Erythroblast (primary cell): ENCODE data around the gene LLCFC1.

Source experiments
- DNase-seq, 2 experiments: peaks; one replicate each; lab custom pipeline; 2025; lab: John Stamatoyannopoulos, UW
- GATA1 ChIP-seq: IDR thresholded peaks from 2 replicates; pipeline ENCODE4 v1.6.1; 2011; ENCODE audit warnings: low read depth, mild to moderate bottlenecking, control low read depth, low read length, moderate library complexity
- POLR2A ChIP-seq: IDR thresholded peaks from 2 replicates; pipeline ENCODE4 v1.6.1; 2011; ENCODE audit warnings: mild to moderate bottlenecking, low read length

Gene LLCFC1

DNA sequence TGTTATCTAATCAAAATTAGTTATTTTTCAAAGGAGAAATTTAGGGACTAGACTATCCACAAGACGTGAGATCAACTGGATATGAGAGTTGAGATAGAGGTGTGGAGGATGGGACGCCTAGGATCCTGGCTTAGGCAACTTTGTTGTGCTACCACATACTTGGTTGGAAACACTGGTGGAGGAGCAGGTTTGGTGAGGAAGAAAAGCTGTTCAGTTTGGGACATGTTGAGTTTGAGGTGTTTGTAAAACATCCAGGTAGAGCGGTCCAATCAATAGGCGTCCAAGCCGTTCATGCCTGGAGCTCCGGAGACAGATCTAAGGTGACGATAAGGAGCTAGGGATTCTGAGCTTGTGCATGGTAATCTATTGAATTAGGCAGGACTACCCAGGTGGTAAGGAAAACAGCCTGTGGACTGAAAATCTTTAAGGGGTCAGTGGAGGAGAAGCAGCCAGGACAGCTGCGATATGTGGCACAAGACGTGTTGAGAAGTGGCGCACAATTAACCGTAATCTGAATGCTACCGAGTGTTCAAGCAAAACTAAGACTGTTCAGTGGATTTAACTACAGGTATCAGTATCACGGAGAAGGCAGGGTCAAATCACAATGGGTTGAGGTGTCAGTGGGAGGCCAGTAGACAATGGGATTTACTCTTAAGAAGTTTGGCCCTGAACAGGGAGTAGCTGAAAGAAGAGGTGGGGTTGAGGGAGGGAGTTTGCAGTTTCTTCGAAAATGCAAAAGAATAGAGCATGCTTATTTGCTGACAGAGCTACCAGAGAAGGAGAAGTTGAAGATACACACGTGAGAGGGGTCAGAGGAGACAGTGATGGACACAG, 37.6 kb upstream of the LLCFC1 start:
- no peak for DNase-seq
- TF ChIP-seq GATA1 (no peak), POLR2A (no peak)

DNA sequence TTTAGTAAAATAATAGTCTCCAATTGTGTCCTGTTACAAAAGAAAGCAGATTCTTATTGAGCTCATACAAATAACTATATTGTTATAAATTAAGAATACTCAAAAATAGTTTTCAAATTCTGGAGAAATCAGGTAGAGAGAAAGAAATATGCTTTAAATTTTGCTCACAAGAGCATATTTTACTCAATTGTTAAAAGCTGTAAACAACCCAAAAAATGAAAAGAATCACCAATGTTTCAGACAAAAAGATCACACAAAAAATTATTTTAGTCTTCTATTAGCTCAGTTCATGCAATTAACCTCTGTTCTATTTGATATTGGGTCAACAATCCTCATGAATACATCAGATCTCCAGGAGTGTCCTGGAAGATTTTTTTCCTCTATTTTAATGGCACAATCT, 35.2 kb upstream of the LLCFC1 start:
- no peak for DNase-seq

DNA sequence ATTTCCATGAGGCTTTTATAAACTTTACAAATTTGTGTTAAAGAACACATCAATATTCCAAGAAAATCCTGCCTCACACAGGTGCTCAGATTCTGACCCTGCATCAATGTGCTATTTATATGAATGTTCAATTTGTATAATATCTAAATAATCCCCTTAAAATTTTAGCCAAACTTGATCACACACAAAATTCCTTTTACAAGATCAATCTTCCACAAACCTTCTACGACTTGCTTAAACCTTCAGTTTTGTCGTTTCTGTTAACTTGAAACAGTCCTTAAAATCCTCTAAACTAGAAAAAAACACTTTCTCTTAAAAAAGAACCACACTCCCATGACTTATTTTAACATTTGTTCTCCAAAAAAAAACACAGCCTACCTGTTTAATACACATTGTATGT, 33.5 kb upstream of the LLCFC1 start:
- TF ChIP-seq POLR2A: no peak
- no peak for TF ChIP-seq GATA1

More for the DNA sequence above, 35.2 kb upstream of the LLCFC1 start:
- TF ChIP-seq POLR2A (no peak), GATA1 (no peak)

DNA sequence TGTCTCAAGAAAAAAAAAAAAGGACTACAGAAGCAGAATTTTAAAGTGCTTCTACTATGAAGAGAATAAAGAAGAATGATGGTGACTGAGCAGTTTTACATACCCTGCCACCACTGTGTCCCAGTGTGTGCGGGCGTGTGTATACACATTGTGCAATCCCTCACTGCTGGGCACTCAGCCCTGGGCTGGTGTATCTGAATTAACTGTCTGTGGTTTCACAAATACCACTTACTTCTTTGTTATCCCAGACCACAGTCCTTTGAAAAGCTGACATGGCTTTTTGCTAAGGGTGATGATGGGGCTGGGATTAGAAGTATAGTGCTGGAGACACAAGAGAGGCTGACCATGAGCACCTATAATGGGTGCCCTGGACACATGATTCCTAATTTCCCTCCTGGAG, 32.6 kb upstream of the LLCFC1 start:
- no peak for DNase-seq
- TF ChIP-seq GATA1 (no peak), POLR2A (no peak)

More for the DNA sequence above, 33.5 kb upstream of the LLCFC1 start:
- DNase-seq: no peak

DNA sequence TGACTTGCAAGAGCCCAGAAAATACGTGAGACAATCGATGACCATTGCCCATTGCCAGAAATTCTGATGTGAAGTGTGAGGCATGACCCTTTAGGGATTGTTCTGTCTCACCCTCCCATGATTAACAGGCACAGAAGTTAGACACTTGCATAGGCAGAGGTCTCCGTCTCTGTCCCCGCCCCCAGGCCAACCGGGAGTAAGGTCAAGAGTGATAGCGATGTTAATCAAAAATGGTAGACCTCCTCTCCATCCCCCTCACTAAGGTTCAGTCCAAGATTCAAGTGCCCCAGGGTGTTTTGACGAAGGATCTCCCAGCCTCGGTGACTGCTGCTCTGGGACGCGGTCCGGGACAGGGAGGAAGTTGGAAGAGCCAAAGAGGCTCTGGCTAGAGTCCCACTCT, 31.0 kb upstream of the LLCFC1 start:
- DNase-seq: no peak
- TF ChIP-seq POLR2A: no peak

DNA sequence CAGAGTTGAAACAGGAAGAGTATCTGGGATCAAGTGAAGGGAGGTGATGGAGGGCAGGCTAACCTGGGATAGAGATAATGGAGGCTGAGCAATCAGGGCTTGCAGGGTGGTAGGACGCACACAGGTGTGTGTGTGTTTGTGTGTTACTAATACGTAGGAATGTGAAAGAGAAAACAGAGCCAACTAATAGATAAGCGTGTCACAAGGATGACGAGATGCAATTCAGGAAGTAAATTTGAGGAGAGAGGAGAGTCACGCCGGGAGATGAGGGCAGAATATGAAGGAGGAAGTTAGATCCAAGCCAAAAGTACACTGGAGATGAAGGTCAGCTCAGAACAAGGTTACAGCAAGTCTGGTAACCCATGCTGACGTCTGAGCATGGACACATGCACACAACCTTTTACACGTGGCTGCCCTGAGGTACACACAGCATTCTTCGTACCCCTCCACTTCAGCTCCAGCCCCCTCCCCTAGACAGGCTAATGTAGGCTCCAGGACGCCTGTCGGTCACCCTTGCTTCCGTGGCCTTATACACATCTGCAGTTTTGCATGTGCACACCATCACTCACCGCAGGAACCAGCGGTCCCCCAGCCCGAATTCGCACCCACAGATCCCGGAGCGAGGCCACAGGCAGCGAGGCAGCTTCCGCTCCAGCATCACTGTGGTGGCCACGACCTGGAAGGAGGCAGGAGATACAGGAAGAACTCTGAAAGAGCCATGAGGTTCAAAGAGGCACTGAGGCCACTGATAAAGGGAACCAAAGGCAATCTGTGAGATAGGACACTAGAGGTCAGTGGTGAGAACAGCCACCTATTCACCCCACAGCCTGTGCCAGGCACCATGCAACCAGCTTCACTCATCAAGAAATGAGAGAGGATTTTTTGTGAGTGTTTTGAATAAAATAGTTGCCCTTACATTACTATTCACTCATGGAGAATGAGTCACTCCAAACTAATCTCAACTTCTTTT, 30.1 kb upstream of the LLCFC1 start:
- no peak for TF ChIP-seq POLR2A
- TF ChIP-seq GATA1: no peak
- peak; percentile 33 to 44 for DNase-seq

DNA sequence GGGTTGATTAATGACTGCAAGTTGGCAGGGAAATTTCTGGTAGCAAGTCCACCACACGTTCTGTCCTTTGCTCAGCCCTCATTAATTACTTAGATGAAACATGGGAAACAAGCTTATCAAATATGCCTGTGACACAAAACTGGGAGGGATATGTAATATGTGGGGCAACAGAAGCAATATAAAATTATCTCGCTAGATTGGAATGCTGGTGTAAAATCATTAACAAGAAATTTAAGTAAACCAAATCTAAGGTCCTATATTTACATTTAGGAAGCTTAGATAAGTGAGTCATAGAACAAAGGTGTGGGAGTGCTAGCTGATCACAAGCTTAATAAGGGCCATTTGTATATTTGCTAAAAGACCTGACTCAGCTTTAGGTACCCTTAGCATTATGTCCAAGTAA, 29.3 kb upstream of the LLCFC1 start:
- no peak for DNase-seq
- TF ChIP-seq POLR2A (no peak), GATA1 (no peak)

DNA sequence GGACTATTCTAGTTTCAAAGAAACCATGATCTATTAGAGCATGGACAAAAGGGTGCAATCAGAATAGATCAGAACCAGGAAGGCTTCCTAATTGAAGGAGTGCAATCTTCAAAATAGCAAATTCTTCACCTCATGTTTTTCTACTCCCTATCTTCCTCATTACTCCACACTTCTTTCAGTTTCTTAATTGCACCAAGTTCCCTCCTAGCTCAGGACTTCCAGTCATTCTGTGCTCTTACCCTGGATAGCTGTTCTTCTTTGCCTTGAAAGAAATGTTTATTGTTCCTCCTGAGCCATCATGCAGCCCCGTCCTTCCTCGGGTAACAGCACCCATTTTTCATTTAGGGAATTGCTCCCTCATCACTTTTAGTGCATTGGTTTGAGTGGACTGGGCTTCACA, 28.8 kb upstream of the LLCFC1 start:
- DNase-seq: no peak
- TF ChIP-seq POLR2A (no peak), GATA1 (no peak)

DNA sequence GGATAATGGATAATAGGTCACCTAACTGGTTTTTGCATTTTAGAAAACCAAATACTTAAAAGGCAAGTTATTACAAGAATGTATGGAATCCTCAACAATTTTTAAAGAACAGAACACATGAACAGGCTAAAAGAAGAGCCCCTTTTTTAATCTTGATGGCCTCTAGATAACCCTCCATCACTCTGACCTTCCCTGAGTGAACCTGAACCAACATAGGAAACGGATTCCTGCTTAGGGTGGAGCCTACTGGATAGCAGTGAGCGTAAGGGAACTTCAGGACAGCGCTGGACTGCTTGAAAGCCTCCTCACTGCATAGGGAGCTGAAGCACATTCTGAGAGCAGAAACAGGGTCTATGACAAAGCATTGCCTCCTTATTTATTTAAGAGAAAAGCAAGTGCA, 26.2 kb upstream of the LLCFC1 start:
- no peak for DNase-seq
- TF ChIP-seq GATA1 (no peak), POLR2A (no peak)

DNA sequence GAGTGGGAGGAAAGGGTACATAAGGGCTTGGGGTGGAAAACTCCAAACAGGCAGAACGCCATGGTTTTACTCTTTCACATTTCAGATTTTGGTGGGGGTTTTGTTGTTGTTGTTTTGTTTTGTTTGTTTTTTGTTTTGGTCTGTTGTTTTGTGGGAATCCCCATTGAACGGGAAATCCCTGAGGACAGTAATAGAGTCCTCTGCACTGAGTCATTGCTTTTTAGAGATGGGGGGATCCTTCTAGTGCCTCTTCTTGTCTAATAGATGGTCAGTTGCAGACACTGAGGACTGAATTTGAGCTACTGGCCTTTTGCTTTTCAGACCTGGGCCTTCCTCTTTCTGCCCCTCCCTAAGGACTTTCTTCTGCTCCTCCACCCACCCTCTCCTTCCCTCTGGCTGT, 25.7 kb upstream of the LLCFC1 start:
- TF ChIP-seq GATA1: no peak
- no peak for TF ChIP-seq POLR2A
- DNase-seq: no peak

DNA sequence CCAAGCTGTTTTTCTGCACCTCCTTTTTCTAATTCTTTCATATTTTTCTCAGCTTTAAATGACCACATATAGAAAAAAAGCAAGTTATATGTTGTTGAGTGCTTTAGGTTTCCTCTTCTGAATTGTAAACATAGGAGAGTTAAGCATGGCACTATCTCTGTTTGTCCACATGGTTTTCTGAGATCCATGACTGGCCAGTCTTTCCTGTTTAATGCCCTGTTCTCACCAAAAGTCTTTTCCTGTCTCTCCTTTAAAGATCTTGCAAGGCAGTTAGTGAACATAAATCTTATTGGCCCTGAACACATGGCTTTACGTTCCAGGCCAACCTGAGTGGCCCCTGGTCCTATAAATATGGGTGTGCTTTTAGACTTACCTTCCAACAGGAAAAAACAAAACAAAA, 25.2 kb upstream of the LLCFC1 start:
- no peak for TF ChIP-seq GATA1
- TF ChIP-seq POLR2A: no peak
- DNase-seq: no peak

DNA sequence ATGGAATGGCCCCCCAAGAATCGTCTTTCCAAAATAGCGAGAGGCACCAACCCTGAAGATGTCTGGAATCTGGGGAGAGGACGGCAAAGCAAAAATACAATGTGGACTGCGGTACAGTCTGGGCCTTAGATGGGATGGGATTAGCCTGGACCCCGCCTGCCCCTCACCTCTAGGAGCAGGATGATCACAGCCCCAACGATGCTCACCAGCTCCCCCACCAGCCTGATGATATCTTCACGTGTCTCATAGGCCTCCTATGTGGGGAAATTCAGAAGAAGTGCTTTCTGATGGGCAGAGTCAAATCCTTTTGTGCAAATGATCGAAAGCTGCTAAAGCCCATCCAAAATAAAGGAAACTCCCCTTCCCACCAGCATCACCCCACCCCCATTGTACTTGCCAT, 24.0 kb upstream of the LLCFC1 start:
- DNase-seq: no peak
- TF ChIP-seq GATA1 (no peak), POLR2A (no peak)

DNA sequence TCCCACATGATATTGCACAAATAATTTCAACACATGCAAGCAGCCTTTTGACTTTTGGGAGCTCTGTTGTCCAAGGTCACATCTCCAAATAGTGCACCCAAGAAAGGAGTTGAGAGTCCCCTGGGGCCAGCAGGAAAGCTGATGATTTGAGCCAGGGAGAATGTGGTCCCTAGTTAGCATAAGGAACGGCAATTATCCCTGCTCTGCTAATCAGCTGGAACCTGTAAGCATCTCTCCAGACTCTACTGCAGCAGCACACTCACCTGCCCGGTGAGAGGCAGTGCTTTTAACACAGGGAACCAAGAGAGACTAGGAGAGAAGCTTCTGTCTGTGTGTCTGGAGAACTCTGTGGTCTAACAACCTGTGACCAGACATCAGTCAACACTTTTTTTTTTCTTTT, 22.8 kb upstream of the LLCFC1 start:
- TF ChIP-seq POLR2A: no peak
- no peak for DNase-seq

DNA sequence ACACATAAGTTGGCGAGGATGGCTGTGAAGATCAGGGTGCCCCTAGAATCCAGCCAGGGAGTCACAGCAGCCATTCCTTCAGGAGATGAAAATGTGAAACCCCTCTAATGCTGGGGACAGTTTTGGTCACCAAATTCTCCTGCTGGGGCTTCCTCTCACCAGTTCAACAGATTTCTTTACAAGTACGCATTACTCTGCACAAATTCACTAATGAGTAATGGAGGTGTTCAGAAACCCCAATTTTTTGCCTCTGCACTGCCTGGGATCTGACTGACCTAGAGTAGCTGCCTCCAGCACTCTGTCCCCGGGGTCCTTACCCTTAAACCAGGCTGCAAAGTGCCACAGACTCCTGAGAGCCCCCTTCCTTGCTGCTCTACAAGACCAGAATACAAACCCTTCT, 21.8 kb upstream of the LLCFC1 start:
- no peak for DNase-seq
- TF ChIP-seq POLR2A (no peak), GATA1 (no peak)

DNA sequence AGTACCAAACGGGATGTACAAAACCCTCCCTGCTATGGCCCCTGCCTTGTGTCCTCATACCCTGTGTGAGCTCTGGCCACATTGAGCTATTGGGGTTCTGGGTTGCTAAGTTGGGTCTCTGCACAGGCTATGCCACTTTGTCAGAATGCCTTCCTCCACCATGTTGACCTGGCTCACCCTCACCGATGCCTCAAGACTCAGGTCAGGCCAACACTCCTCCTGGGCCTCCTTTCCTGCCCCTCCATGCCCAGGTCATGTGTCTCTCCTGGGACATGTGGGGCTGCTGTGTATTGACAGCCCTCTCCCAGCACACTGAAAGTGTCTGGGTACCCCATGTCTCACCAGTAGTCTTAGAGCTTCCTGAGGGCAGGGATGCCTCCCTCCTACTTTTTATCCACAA, 20.4 kb upstream of the LLCFC1 start:
- TF ChIP-seq GATA1: no peak
- TF ChIP-seq POLR2A: no peak
- DNase-seq: no peak
